HEK293 (cell line): ENCODE data around the gene ZNF276.
A peak's percentile ranks its signal among the peaks of the same experiment; 100 is the strongest.

ENCODE experiments used
- CTCF ChIA-PET: fragments of 350-600 bp; formaldehyde crosslinking; extraction: SDS; loops from one replicate; lab custom pipeline; 2021; ENCODE audit warnings: antibody characterized with exemption; lab: Yijun Ruan, JAX
- POLR2A ChIA-PET: fragments of 300-600 bp; formaldehyde crosslinking; extraction: SDS; loops from one replicate; lab custom pipeline; 2020; ENCODE audit warnings: antibody characterized with exemption, inconsistent platforms; lab: Yijun Ruan, JAX
- H3K27ac ChIP-seq: fragments of 200-500 bp; sonication (Bioruptor generic); 2 replicates; pipeline ENCODE4 v1.5.1; 2014; ENCODE audit warnings: low read depth, low read length, control low read depth, inconsistent platforms; ENCODE audit errors: extremely low read depth
- H3K36me3 ChIP-seq, 2 experiments: fragments of 200-500 bp in 1 of 2; sonication (Bioruptor generic) in 1 of 2; 1 replicate in 1 of 2; 2 replicates in 1 of 2; pipeline ENCODE4 v1.5.1; 2014 to 2017; ENCODE audit warnings: inconsistent platforms in 2 of 2, low read length in 2 of 2; ENCODE audit not compliant: control insufficient read depth in 2 of 2, insufficient read depth in 1 of 2
- H3K4me1 ChIP-seq: fragments of 200-500 bp; sonication (Bioruptor generic); 2 replicates; pipeline ENCODE4 v1.5.1; 2014; ENCODE audit warnings: mild to moderate bottlenecking, low read length, inconsistent platforms; ENCODE audit not compliant: control insufficient read depth, insufficient read depth
- H3K4me3 ChIP-seq: 2 replicates; pipeline ENCODE4 v1.5.1; 2011; ENCODE audit warnings: low read depth, mild to moderate bottlenecking, control low read depth, low read length, moderate library complexity
- H3K9me3 ChIP-seq: fragments of 200-500 bp; sonication (Bioruptor generic); 2 replicates; pipeline ENCODE4 v1.5.1; 2014; ENCODE audit warnings: low read depth, low read length, inconsistent platforms; ENCODE audit not compliant: control insufficient read depth, insufficient read depth
- GLIS2 ChIP-seq: fragments of 450-650 bp; formaldehyde crosslinking; IDR thresholded peaks from 2 replicates; pipeline ENCODE4 v1.5.1; 2016; ENCODE audit warnings: missing biosample characterization, missing genetic modification characterization
- KLF1 ChIP-seq: fragments of 450-650 bp; formaldehyde crosslinking; IDR thresholded peaks from 2 replicates; pipeline ENCODE4 v1.5.1; 2016; ENCODE audit warnings: missing biosample characterization, missing genetic modification characterization
- KLF8 ChIP-seq: fragments of 450-650 bp; formaldehyde crosslinking; IDR thresholded peaks from 2 replicates; pipeline ENCODE4 v1.5.1; 2016; ENCODE audit warnings: missing biosample characterization, missing genetic modification characterization
- ZBTB8A ChIP-seq: fragments of 450-650 bp; formaldehyde crosslinking; IDR thresholded peaks from 2 replicates; pipeline ENCODE4 v1.5.1; 2016; ENCODE audit warnings: missing biosample characterization, missing genetic modification characterization
- ZNF394 ChIP-seq: fragments of 450-650 bp; formaldehyde crosslinking; IDR thresholded peaks from 2 replicates; pipeline ENCODE4 v1.5.1; 2016; ENCODE audit warnings: missing biosample characterization, missing genetic modification characterization, mild to moderate bottlenecking, moderate library complexity, borderline replicate concordance
- ZNF561 ChIP-seq: fragments of 450-650 bp; IDR thresholded peaks from 2 replicates; pipeline ENCODE4 v1.5.1; 2018; ENCODE audit warnings: missing biosample characterization, missing genetic modification characterization, borderline replicate concordance
- TF ChIP-seq, protein P1 (sequence below): fragments of 450-650 bp; formaldehyde crosslinking; conservative IDR thresholded peaks from 2 replicates; pipeline ENCODE4 v1.5.1; 2016; ENCODE audit warnings: low read depth, missing biosample characterization, missing genetic modification characterization
- TF ChIP-seq, protein P2 (sequence below): fragments of 450-650 bp; formaldehyde crosslinking; IDR thresholded peaks from 2 replicates; pipeline ENCODE4 v1.5.1; 2016; ENCODE audit warnings: missing biosample characterization, missing genetic modification characterization
- TF ChIP-seq, protein P3 (sequence below): fragments of 450-650 bp; formaldehyde crosslinking; IDR thresholded peaks from 2 replicates; pipeline ENCODE4 v1.5.1; 2017; ENCODE audit warnings: missing biosample characterization, missing genetic modification characterization

Gene ZNF276

DNA sequence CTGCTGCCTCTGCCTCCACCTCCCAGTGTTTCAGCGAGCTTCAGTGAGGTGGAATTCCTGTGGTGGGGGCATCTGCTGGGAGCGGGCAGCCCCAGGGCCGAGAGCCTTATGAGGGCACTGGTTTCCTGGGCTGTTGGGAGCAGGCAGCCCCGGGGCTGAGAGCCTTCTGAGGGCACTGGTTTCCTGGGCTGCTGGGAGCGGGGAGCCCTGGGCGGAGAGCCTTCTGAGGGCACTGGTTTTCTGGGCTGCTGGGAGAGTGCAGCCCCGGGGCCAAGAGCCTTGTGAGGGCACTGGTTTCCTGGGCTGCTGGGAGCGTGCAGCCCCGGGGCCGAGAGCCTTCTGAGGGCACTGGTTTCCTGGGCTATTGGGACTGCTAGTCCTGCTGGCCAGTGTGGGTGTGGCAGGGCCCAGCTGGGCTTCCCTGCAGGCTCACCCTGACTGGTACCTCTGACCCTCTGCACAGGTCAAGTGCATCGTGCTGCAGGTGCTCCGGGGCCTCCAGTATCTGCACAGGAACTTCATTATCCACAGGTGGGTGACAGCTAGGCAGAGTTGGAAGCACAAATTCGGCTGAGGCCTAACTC, 29.3 kb upstream of the ZNF276 start:
- no peaks in the 10 kb centered on the region for H3K9me3 ChIP-seq
- H3K36me3 ChIP-seq = peaks cover 0 to 71% of the 10 kb centered on the region in 2 experiments; a peak in 2 of 3 replicates
- CTCF ChIA-PET = interaction anchor here (0.6 kb wide), 1 partner anchor 8 kb away, joined by 3 read pairs; no protein-coding TSS in a partner anchor
- no peak overlapping the region for H3K4me3 ChIP-seq
- TF ChIP-seq ZBTB8A (tag by site-specific recombination) = peak; percentile 50
- TF ChIP-seq, protein P1, sequence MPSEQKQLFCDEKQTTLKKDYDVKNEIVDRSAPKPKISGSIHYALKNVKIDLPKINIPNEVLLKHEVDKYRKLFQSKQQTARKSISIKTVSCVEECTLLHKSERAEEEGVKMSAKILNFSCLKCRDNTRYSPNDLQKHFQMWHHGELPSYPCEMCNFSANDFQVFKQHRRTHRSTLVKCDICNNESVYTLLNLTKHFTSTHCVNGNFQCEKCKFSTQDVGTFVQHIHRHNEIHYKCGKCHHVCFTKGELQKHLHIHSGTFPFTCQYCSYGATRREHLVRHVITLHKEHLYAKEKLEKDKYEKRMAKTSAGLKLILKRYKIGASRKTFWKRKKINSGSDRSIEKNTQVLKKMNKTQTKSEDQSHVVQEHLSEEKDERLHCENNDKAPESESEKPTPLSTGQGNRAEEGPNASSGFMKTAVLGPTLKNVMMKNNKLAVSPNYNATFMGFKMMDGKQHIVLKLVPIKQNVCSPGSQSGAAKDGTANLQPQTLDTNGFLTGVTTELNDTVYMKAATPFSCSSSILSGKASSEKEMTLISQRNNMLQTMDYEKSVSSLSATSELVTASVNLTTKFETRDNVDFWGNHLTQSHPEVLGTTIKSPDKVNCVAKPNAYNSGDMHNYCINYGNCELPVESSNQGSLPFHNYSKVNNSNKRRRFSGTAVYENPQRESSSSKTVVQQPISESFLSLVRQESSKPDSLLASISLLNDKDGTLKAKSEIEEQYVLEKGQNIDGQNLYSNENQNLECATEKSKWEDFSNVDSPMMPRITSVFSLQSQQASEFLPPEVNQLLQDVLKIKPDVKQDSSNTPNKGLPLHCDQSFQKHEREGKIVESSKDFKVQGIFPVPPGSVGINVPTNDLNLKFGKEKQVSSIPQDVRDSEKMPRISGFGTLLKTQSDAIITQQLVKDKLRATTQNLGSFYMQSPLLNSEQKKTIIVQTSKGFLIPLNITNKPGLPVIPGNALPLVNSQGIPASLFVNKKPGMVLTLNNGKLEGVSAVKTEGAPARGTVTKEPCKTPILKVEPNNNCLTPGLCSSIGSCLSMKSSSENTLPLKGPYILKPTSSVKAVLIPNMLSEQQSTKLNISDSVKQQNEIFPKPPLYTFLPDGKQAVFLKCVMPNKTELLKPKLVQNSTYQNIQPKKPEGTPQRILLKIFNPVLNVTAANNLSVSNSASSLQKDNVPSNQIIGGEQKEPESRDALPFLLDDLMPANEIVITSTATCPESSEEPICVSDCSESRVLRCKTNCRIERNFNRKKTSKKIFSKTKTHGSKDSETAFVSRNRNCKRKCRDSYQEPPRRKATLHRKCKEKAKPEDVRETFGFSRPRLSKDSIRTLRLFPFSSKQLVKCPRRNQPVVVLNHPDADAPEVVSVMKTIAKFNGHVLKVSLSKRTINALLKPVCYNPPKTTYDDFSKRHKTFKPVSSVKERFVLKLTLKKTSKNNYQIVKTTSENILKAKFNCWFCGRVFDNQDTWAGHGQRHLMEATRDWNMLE (tag by site-specific recombination) = no peak
- no peaks in the 10 kb centered on the region for H3K4me1 ChIP-seq
- POLR2A ChIA-PET = no interaction called here
- no peak overlapping the region for H3K27ac ChIP-seq

DNA sequence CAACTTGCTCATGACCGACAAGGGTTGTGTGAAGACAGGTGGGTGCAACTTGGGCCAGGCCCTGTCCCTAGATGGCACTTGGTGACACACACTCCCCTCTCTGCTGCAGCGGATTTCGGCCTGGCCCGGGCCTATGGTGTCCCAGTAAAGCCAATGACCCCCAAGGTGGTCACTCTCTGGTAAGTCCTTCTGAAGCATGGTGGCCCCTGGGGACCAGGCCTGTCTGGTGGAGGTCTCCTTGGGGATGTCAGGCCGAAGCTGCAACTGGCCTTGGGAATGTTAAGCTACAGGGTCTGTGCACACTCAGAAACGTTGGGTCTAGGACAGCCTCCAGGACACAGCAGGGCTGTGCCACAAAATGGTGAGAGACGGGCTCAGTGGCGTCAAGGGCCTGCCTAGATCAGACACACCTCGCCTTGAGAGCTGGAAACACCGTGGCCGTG, 28.0 kb upstream of the ZNF276 start:
- H3K27ac ChIP-seq = no peak overlapping the region
- TF ChIP-seq GLIS2 (tag by site-specific recombination) (0 out of 2 replicates have a peak, but pooled peaks have one; percentile 10), ZNF561 (tag by site-specific recombination) (no peak)
- H3K36me3 ChIP-seq = peaks cover 0 to 81% of the 10 kb centered on the region in 2 experiments; a peak in 2 of 3 replicates
- POLR2A ChIA-PET = interaction anchor here (1.8 kb wide), 1 partner anchor 13 kb away, joined by 4 read pairs; no protein-coding TSS in a partner anchor
- CTCF ChIA-PET = no interaction called here
- no peak overlapping the region for H3K4me3 ChIP-seq
- H3K9me3 ChIP-seq = no peaks in the 10 kb centered on the region
- no peaks in the 10 kb centered on the region for H3K4me1 ChIP-seq

DNA sequence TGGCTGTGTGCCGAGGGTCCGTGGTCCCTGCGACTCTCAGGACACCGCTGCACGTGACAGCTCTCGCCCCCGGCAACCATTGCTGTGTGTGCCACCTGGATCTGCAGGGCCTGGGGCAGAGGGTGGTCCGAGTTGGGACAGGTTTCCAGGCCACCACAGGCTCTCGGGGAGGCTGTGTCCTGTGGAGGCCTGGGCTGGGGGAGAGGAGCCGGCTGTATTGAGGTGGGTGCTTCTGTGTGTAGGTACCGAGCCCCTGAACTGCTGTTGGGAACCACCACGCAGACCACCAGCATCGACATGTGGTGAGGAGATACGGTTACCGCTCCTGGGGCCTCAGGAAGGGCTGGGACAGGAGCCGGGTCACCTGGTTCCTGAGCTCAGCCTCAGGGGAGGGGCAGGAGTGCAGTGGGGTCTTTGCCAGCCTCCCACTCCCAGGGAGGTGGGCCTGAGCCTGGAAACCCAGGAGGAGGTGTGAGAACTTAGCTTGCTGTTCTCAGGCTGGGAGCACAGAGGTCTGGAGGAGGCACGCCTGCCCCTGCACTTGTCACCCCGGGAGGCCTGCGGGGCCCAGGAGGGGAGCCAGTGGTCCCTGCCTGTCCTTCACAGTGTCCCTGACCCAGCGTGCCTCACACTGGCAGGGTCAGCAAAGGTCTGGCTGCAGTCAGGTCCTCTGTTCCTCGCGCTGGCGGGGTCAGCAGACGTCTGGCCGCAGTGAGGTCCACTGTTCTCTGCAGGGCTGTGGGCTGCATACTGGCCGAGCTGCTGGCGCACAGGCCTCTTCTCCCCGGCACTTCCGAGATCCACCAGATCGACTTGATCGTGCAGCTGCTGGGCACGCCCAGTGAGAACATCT, 27.2 kb upstream of the ZNF276 start:
- Histone ChIP-seq H3K4me3 (no peak overlapping the region), H3K36me3 (peaks cover 0 to 79% of the 10 kb centered on the region in 2 experiments; a peak in 2 of 3 replicates), H3K9me3 (no peaks in the 10 kb centered on the region), H3K27ac (no peak overlapping the region), H3K4me1 (no peaks in the 10 kb centered on the region)
- CTCF ChIA-PET = no interaction called here
- TF ChIP-seq, protein P2, sequence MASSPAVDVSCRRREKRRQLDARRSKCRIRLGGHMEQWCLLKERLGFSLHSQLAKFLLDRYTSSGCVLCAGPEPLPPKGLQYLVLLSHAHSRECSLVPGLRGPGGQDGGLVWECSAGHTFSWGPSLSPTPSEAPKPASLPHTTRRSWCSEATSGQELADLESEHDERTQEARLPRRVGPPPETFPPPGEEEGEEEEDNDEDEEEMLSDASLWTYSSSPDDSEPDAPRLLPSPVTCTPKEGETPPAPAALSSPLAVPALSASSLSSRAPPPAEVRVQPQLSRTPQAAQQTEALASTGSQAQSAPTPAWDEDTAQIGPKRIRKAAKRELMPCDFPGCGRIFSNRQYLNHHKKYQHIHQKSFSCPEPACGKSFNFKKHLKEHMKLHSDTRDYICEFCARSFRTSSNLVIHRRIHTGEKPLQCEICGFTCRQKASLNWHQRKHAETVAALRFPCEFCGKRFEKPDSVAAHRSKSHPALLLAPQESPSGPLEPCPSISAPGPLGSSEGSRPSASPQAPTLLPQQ (tag by site-specific recombination) = 0 out of 2 replicates have a peak, but pooled peaks have one; percentile 19
- TF ChIP-seq, protein P3, sequence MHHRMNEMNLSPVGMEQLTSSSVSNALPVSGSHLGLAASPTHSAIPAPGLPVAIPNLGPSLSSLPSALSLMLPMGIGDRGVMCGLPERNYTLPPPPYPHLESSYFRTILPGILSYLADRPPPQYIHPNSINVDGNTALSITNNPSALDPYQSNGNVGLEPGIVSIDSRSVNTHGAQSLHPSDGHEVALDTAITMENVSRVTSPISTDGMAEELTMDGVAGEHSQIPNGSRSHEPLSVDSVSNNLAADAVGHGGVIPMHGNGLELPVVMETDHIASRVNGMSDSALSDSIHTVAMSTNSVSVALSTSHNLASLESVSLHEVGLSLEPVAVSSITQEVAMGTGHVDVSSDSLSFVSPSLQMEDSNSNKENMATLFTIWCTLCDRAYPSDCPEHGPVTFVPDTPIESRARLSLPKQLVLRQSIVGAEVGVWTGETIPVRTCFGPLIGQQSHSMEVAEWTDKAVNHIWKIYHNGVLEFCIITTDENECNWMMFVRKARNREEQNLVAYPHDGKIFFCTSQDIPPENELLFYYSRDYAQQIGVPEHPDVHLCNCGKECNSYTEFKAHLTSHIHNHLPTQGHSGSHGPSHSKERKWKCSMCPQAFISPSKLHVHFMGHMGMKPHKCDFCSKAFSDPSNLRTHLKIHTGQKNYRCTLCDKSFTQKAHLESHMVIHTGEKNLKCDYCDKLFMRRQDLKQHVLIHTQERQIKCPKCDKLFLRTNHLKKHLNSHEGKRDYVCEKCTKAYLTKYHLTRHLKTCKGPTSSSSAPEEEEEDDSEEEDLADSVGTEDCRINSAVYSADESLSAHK (tag by site-specific recombination) = no peak
- no peak for TF ChIP-seq ZNF394 (tag by site-specific recombination)
- peak; percentile 94 for TF ChIP-seq KLF1 (tag by site-specific recombination)
- TF ChIP-seq KLF8 (tag by site-specific recombination) = peak; percentile 44; the same call in 1 of the 2 replicates
- POLR2A ChIA-PET = interaction anchor here (1.8 kb wide), 1 partner anchor 12 kb away, joined by 4 read pairs; no protein-coding TSS in a partner anchor
